ENCODE results near the gene MLF2. TPM values are rescaled to one million over a fixed set of nuclear protein-coding genes. Genes with fewer than 3 reads are reported as not detected.
A peak's percentile ranks its signal among the peaks of the same experiment; 100 is the strongest.

The MLF2 gene
- total and polyA plus RNA-seq, 9 of the 15 experiments (the other 6 are each of a cell fraction or from before 2014, with no cell fraction given): 11.4 to 190 (median 139) TPM

DNA sequence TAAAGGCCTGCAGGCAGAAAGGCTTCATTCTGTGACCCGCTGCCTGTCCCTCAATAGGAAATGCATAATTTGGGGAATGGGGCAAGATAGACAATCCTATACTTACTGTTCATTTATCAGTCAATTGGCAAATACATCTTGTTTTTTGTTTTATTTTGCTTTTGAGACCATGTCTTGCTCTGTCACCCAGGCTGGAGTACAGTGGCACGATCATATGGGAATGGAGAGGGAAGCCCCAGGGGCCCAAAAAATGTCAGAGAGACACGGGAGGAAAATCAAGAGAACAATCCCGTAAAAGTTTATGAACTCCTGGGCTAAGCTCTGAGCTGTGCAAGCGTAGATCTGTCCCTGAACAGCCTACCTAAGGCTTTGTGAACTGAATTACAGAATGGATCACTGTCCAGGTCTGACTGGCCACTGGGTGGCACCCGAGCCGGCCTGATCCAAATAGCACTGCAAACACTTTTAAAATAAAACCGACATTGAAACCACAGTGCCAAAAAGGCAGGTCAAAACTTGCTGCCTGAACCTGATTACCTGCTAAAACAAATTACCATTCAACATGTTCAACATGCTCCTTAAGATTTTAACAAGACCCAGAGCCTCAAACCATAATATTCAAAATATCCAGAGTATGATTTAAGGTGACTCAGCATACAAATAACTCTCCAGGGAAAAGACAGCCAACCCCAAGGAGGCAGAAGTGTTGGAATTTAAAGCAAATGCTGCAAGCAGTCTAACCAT, 17.3 kb downstream of the MLF2 start (continued):
- no peak for TF ChIP-seq SMAD1 (IDR thresholded peaks at IDR 0.05; ENCODE audit: low read depth, low read length, partially characterized antibody)
- TF ChIP-seq MAFK (IDR thresholded peaks at IDR 0.05; ENCODE audit: low read length): peak; percentile 28; the same call in 1 of the 2 replicates
- 0 out of 2 replicates have a peak, but pooled peaks have one; percentile 40 for TF ChIP-seq NBN (IDR thresholded peaks at IDR 0.05; ENCODE audit: low read depth)
- TF ChIP-seq FOXP1 (CRISPR knock-in tag; IDR thresholded peaks at IDR 0.05): no peak
- TF ChIP-seq, protein P1, sequence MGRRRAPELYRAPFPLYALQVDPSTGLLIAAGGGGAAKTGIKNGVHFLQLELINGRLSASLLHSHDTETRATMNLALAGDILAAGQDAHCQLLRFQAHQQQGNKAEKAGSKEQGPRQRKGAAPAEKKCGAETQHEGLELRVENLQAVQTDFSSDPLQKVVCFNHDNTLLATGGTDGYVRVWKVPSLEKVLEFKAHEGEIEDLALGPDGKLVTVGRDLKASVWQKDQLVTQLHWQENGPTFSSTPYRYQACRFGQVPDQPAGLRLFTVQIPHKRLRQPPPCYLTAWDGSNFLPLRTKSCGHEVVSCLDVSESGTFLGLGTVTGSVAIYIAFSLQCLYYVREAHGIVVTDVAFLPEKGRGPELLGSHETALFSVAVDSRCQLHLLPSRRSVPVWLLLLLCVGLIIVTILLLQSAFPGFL (CRISPR knock-in tag; IDR thresholded peaks at IDR 0.05): no peak
- TF ChIP-seq MYBL2 (IDR thresholded peaks at IDR 0.05; ENCODE audit: low read depth): peak; percentile 50; the same call in 1 of the 2 replicates
- no peak for TF ChIP-seq MYBL2 (CRISPR knock-in tag; IDR thresholded peaks at IDR 0.05; ENCODE audit: borderline replicate concordance)
- no peak for TF ChIP-seq ZZZ3 (IDR thresholded peaks at IDR 0.05)
- no peak for TF ChIP-seq ZBTB17 (CRISPR knock-in tag; IDR thresholded peaks at IDR 0.05)
- no peak for TF ChIP-seq ZNF134 (CRISPR knock-in tag; conservative IDR thresholded peaks at IDR 0.05)
- peak; percentile 71 for TF ChIP-seq NFE2 (IDR thresholded peaks at IDR 0.05; ENCODE audit: low read depth)
- TF ChIP-seq RAD21 (CRISPR knock-in tag; conservative IDR thresholded peaks at IDR 0.05 in 1 of 2, IDR thresholded peaks at IDR 0.05 in 1 of 2): peak; percentile 54 to 75
- no peak for TF ChIP-seq ARID2 (IDR thresholded peaks at IDR 0.05)
- TF ChIP-seq HIVEP1 (CRISPR knock-in tag; IDR thresholded peaks at IDR 0.05): no peak
- no peak for TF ChIP-seq ZNF408 (CRISPR knock-in tag; IDR thresholded peaks at IDR 0.05; ENCODE audit: low read depth)
- no peak for TF ChIP-seq NCOA2 (IDR thresholded peaks at IDR 0.05; ENCODE audit: partially characterized antibody in 2 of 2)

Measured in K562 (cell line).